Measurements from ENCODE around the gene NDST1. TPM values are rescaled to one million over a fixed set of nuclear protein-coding genes. Genes with fewer than 3 reads are reported as not detected.

Gene NDST1
- total and polyA plus RNA-seq, 7 experiments from 2014 or later: 0.69 to 17.5 (median 1.2) TPM

- Histone ChIP-seq H3K36me3 (ENCODE audit: control insufficient read depth in 2 of 3, insufficient read depth in 3 of 3, low read length in 3 of 3) (no peaks in the 10 kb centered on the region), H3K9me3 (ENCODE audit: control insufficient read depth in 2 of 3, low read length in 3 of 3) (no peaks in the 10 kb centered on the region), H3K27me3 (ENCODE audit: control insufficient read depth in 2 of 2, insufficient read depth in 2 of 2, low read length in 2 of 2) (peaks cover 0 to 3% of the 10 kb centered on the region in 2 donors), H3K27ac (ENCODE audit: low read depth, low read length) (no peak overlapping the region), H3K4me3 (ENCODE audit: low read length) (no peak overlapping the region), H3K4me1 (ENCODE audit: control insufficient read depth in 2 of 2, insufficient read depth in 2 of 2, low read length in 2 of 2) (no peaks in the 10 kb centered on the region)
- H3K36me3 Mint-ChIP-seq: no peaks in the 10 kb centered on the region
- peaks cover 0 to 20% (median 4%) of the 10 kb centered on the region in 5 donors for H3K27me3 Mint-ChIP-seq
- no peaks in the 10 kb centered on the region for H3K4me1 Mint-ChIP-seq
- POLR2A ChIA-PET: no interaction called here
- H3K9me3 Mint-ChIP-seq: no peaks in the 10 kb centered on the region
- CTCF ChIA-PET: no interaction called here
- no peak overlapping the region for H3K4me3 Mint-ChIP-seq
- intact Hi-C loops (cut with micrococcal nuclease): no loop called here
- DNase-seq (no peak), ATAC-seq (no peak)
- H3K27ac Mint-ChIP-seq: no peak overlapping the region
These were observed 76.8 kb downstream of the NDST1 start for GRCh38 chr5:150584556-150585335.

DNA sequence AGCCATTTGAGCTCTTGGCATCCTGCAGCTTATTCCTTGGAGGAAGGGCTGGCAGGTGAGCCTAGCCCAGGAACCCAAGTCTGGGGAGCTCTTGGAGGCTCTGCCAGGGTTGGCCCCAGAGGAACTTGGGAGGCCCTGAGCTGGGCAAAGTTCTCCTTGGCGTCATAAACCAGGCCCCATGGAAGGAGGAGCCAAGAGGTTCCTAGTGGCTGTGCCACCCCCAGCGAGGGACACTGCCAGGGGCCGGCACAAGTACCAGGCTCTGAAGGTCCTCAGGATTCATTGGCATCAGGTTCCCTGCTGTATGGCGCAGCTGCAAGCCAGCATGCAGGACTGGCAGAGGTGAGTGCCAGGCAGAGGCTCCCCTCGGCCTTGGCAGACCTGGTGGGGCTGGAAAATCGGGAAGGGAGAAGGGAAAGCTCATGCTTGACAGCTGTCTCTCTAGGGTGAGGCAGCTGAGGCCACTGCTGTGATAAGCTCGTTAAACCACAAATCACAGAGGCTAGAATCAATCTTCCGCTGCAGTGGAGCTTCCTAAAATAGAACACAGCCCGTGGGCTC is 77.9 kb downstream of the NDST1 start:
- no peaks in the 10 kb centered on the region for H3K4me1 Mint-ChIP-seq
- H3K27ac ChIP-seq (ENCODE audit: low read depth, low read length): no peak overlapping the region
- no peak overlapping the region for H3K27ac Mint-ChIP-seq
- H3K27me3 ChIP-seq (ENCODE audit: control insufficient read depth in 2 of 2, insufficient read depth in 2 of 2, low read length in 2 of 2): peaks cover 0 to 3% of the 10 kb centered on the region in 2 donors
- peaks cover 0 to 14% (median 4%) of the 10 kb centered on the region in 5 donors for H3K27me3 Mint-ChIP-seq
- H3K9me3 Mint-ChIP-seq: no peaks in the 10 kb centered on the region
- H3K4me3 Mint-ChIP-seq: no peak overlapping the region
- no peaks in the 10 kb centered on the region for H3K36me3 ChIP-seq (ENCODE audit: control insufficient read depth in 2 of 3, insufficient read depth in 3 of 3, low read length in 3 of 3)
- DNase-seq (no peak), ATAC-seq (no peak)
- H3K4me3 ChIP-seq (ENCODE audit: low read length): no peak overlapping the region
- CTCF ChIA-PET: no interaction called here
- no peaks in the 10 kb centered on the region for H3K36me3 Mint-ChIP-seq
- no peaks in the 10 kb centered on the region for H3K4me1 ChIP-seq (ENCODE audit: control insufficient read depth in 2 of 2, insufficient read depth in 2 of 2, low read length in 2 of 2)
- POLR2A ChIA-PET: no interaction called here
- intact Hi-C loops (cut with micrococcal nuclease): no loop called here
- no peaks in the 10 kb centered on the region for H3K9me3 ChIP-seq (ENCODE audit: control insufficient read depth in 2 of 3, low read length in 3 of 3)

GRCh38 chr5:150587016-150587415 is 79.1 kb downstream of the NDST1 start:
- intact Hi-C loops (cut with micrococcal nuclease): no loop called here
- H3K4me3 Mint-ChIP-seq: no peak overlapping the region
- no peaks in the 10 kb centered on the region for H3K27me3 ChIP-seq (ENCODE audit: control insufficient read depth in 2 of 2, insufficient read depth in 2 of 2, low read length in 2 of 2)
- no peaks in the 10 kb centered on the region for H3K4me1 ChIP-seq (ENCODE audit: control insufficient read depth in 2 of 2, insufficient read depth in 2 of 2, low read length in 2 of 2)
- no peaks in the 10 kb centered on the region for H3K4me1 Mint-ChIP-seq
- ChIA-PET POLR2A (no interaction called here), CTCF (no interaction called here)
- H3K36me3 Mint-ChIP-seq: no peaks in the 10 kb centered on the region
- no peaks in the 10 kb centered on the region for H3K9me3 ChIP-seq (ENCODE audit: control insufficient read depth in 2 of 3, low read length in 3 of 3)
- H3K27ac Mint-ChIP-seq: no peak overlapping the region
- H3K27me3 Mint-ChIP-seq: peaks cover 0 to 6% (median under 1%) of the 10 kb centered on the region in 5 donors
- DNase-seq: no peak
- H3K27ac ChIP-seq (ENCODE audit: low read depth, low read length): no peak overlapping the region
- no peak for ATAC-seq
- H3K9me3 Mint-ChIP-seq: no peaks in the 10 kb centered on the region
- H3K36me3 ChIP-seq (ENCODE audit: control insufficient read depth in 2 of 3, insufficient read depth in 3 of 3, low read length in 3 of 3): no peaks in the 10 kb centered on the region
- H3K4me3 ChIP-seq (ENCODE audit: low read length): no peak overlapping the region

DNA sequence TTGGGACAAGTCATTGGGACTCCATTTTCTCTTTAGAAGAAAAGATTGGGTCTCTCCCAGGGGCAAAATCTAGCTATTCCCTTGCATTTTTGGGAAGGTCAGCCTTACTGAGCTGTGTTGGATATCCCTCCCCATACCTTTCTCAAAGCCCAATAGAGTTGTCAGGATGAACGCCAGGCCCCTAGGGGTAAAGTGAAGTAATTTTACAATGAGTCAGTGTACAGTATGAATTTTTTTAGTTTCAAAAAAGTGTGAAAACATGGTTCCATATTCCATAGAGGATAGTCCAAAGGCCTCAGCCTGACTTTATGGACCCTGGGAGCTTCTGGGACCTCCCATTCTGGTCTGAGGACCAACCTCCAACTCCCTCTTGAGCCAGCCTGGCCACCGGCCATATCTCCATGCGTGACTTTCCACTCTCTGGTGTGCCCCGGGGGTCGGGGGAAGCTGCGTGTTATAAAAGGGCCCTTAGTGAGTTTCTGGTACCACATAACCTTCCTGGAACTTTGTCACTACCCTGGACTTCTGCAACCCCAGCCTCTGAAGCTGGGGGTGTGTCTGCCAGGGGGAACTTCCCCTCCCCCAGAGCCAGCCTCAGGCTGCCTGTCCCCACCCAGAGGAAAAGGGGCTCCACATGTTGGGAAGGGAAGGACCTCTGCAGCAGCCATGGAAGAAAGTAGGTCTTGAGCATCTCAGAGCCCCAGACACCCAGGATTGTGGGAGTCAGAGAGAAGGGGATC is 80.1 kb downstream of the NDST1 start:
- ChIA-PET CTCF (no interaction called here), POLR2A (no interaction called here)
- H3K4me3 ChIP-seq (ENCODE audit: low read length): no peak overlapping the region
- H3K27me3 Mint-ChIP-seq: peaks cover 0 to 5% (median 0%) of the 10 kb centered on the region in 5 donors
- H3K9me3 ChIP-seq (ENCODE audit: control insufficient read depth in 2 of 3, low read length in 3 of 3): no peaks in the 10 kb centered on the region
- H3K27me3 ChIP-seq (ENCODE audit: control insufficient read depth in 2 of 2, insufficient read depth in 2 of 2, low read length in 2 of 2): no peaks in the 10 kb centered on the region
- no peaks in the 10 kb centered on the region for H3K36me3 ChIP-seq (ENCODE audit: control insufficient read depth in 2 of 3, insufficient read depth in 3 of 3, low read length in 3 of 3)
- intact Hi-C loops (cut with micrococcal nuclease): no loop called here
- no peaks in the 10 kb centered on the region for H3K9me3 Mint-ChIP-seq
- H3K27ac Mint-ChIP-seq: no peak overlapping the region
- H3K4me1 ChIP-seq (ENCODE audit: control insufficient read depth in 2 of 2, insufficient read depth in 2 of 2, low read length in 2 of 2): no peaks in the 10 kb centered on the region
- no peaks in the 10 kb centered on the region for H3K36me3 Mint-ChIP-seq
- no peaks in the 10 kb centered on the region for H3K4me1 Mint-ChIP-seq
- H3K4me3 Mint-ChIP-seq: no peak overlapping the region
- no peak for ATAC-seq
- no peak overlapping the region for H3K27ac ChIP-seq (ENCODE audit: low read depth, low read length)
- DNase-seq: no peak

- no peaks in the 10 kb centered on the region for H3K36me3 Mint-ChIP-seq
- intact Hi-C loops (cut with micrococcal nuclease): no loop called here
- no peaks in the 10 kb centered on the region for H3K9me3 Mint-ChIP-seq
- ChIA-PET POLR2A (no interaction called here), CTCF (no interaction called here)
- no peak overlapping the region for H3K27ac Mint-ChIP-seq
- H3K9me3 ChIP-seq (ENCODE audit: control insufficient read depth in 2 of 3, low read length in 3 of 3): no peaks in the 10 kb centered on the region
- DNase-seq (no peak), ATAC-seq (no peak)
- no peaks in the 10 kb centered on the region for H3K4me1 ChIP-seq (ENCODE audit: control insufficient read depth in 2 of 2, insufficient read depth in 2 of 2, low read length in 2 of 2)
- H3K27me3 ChIP-seq (ENCODE audit: control insufficient read depth in 2 of 2, insufficient read depth in 2 of 2, low read length in 2 of 2): no peaks in the 10 kb centered on the region
- peaks cover 0 to 2% (median 0%) of the 10 kb centered on the region in 5 donors for H3K27me3 Mint-ChIP-seq
- H3K4me1 Mint-ChIP-seq: no peaks in the 10 kb centered on the region
- H3K4me3 ChIP-seq (ENCODE audit: low read length): no peak overlapping the region
- no peaks in the 10 kb centered on the region for H3K36me3 ChIP-seq (ENCODE audit: control insufficient read depth in 2 of 3, insufficient read depth in 3 of 3, low read length in 3 of 3)
- no peak overlapping the region for H3K4me3 Mint-ChIP-seq
- H3K27ac ChIP-seq (ENCODE audit: low read depth, low read length): no peak overlapping the region
These were observed 80.6 kb downstream of the NDST1 start for GRCh38 chr5:150588596-150588890.

DNA sequence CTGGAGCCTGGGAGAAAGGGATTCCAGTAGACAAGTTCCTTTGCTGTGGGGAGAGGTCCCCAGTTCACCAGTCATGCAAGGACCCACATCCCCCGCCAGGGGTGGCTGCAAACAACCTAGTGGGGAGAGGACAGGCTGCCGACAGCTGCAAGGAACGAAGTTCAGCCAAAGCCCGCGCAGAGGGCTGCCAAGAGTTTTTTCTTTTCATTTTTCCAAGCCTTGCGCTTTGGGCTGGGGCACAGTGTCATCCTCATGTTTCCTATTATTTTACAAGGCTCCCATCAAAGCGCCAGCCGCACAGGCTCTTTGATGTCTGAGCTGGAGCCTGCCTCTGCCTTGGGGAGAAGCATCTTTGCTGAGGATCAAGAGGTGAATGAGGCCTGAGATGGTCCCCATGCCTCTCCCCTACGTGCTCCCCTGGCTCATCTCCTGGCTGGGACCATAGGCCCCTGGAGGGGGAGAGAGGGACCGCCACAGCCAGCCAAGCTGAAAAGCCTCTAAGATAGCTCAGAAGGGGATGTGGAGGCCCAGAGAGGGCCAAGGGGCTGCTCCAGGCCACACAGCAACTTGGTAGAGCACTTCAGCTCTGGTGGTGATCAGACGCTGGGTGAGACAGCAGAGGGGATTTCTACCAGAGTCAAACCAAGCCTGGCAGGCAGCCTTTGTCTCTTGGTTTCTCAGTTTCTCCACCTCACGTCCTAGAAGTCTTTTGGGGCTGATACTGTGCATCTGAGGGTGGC is 82.1 kb downstream of the NDST1 start:
- Mint-ChIP-seq H3K27me3 (no peaks in the 10 kb centered on the region), H3K27ac (no peak overlapping the region), H3K9me3 (no peaks in the 10 kb centered on the region), H3K4me1 (no peaks in the 10 kb centered on the region), H3K36me3 (no peaks in the 10 kb centered on the region), H3K4me3 (no peak overlapping the region)
- no peaks in the 10 kb centered on the region for H3K36me3 ChIP-seq (ENCODE audit: control insufficient read depth in 2 of 3, insufficient read depth in 3 of 3, low read length in 3 of 3)
- CTCF ChIA-PET: no interaction called here
- no peaks in the 10 kb centered on the region for H3K4me1 ChIP-seq (ENCODE audit: control insufficient read depth in 2 of 2, insufficient read depth in 2 of 2, low read length in 2 of 2)
- DNase-seq (no peak), ATAC-seq (no peak)
- no peaks in the 10 kb centered on the region for H3K27me3 ChIP-seq (ENCODE audit: control insufficient read depth in 2 of 2, insufficient read depth in 2 of 2, low read length in 2 of 2)
- POLR2A ChIA-PET: no interaction called here
- H3K27ac ChIP-seq (ENCODE audit: low read depth, low read length): no peak overlapping the region
- intact Hi-C loops (cut with micrococcal nuclease): no loop called here
- H3K9me3 ChIP-seq (ENCODE audit: control insufficient read depth in 2 of 3, low read length in 3 of 3): no peaks in the 10 kb centered on the region
- H3K4me3 ChIP-seq (ENCODE audit: low read length): no peak overlapping the region
